ENCODE measurements around the gene C1D. TPM values are rescaled to one million over a fixed set of nuclear protein-coding genes. Genes with fewer than 3 reads are reported as not detected.

The C1D gene
- total RNA-seq, 1 experiment from 2014 or later, result 21.1 TPM

- H2AFZ ChIP-seq (ENCODE audit: low read depth, low read length, poor library complexity, severe bottlenecking), result no peak overlapping the region
- H3K9ac ChIP-seq (ENCODE audit: low read length), result no peak overlapping the region
- TF ChIP-seq POLR2AphosphoS5 (IDR thresholded peaks at IDR 0.05; ENCODE audit: low read depth, low read length) (no peak), SP1 (IDR thresholded peaks at IDR 0.05; ENCODE audit: low read depth) (no peak), ELF1 (IDR thresholded peaks at IDR 0.05; ENCODE audit: borderline replicate concordance, low read depth) (no peak), ATF3 (IDR thresholded peaks at IDR 0.05) (no peak), RAD21 (IDR thresholded peaks at IDR 0.05; ENCODE audit: low read depth) (no peak), ZBTB33 (IDR thresholded peaks at IDR 0.05; ENCODE audit: extremely low read depth, insufficient replicate concordance, low read length) (no peak), CEBPB (IDR thresholded peaks at IDR 0.05; ENCODE audit: low read depth) (no peak), ZNF274 (IDR thresholded peaks at IDR 0.05; ENCODE audit: low read depth, low read length) (no peak), POLR2A (IDR thresholded peaks at IDR 0.05; ENCODE audit: borderline replicate concordance, extremely low read depth, insufficient read depth, insufficient read length) (no peak), REST (IDR thresholded peaks at IDR 0.05; ENCODE audit: low read depth) (no peak), SRF (IDR thresholded peaks at IDR 0.05; ENCODE audit: low read depth) (no peak)
- H3K36me3 ChIP-seq (ENCODE audit: control insufficient read depth in 1 of 2, insufficient read depth in 2 of 2, low read length in 2 of 2), result no peaks in the 10 kb centered on the region
- ChIA-PET CTCF (no interaction called here), POLR2A (no interaction called here), RAD21 (ENCODE audit: low non-redundant PET in 1 of 2, low total read pairs in 2 of 2, uncharacterized antibody in 2 of 2, unreplicated experiment in 2 of 2) (no interaction called here)
- H3K27ac ChIP-seq (ENCODE audit: low read depth, low read length), result no peak overlapping the region
- H4K20me1 ChIP-seq (ENCODE audit: insufficient read depth), result no peaks in the 10 kb centered on the region
- H3K4me3 ChIP-seq (replicated peaks in 1 of 2; ENCODE audit: low read depth in 1 of 2, low read length in 2 of 2), result no peak overlapping the region
- no peaks in the 10 kb centered on the region for H3K9me3 ChIP-seq (ENCODE audit: control insufficient read depth in 1 of 2, insufficient read depth in 1 of 2, low read depth in 1 of 2, low read length in 2 of 2)
- H3K27me3 ChIP-seq (ENCODE audit: insufficient read depth, low read length), result no peaks in the 10 kb centered on the region
- H3K9me2 ChIP-seq (ENCODE audit: insufficient read depth), result 0 out of 2 replicates have a peak, but pooled peaks cover 4% of the 10 kb centered on the region
- H3K4me2 ChIP-seq (ENCODE audit: low read length), result no peak overlapping the region
- no peaks in the 10 kb centered on the region for H3K4me1 ChIP-seq (ENCODE audit: control insufficient read depth in 1 of 2, insufficient read depth in 2 of 2, low read length in 2 of 2)
- no peaks in the 10 kb centered on the region for H3K79me2 ChIP-seq (ENCODE audit: insufficient read depth, low read length)
- no TSS peak for BruUV-seq (replicated peaks)
- ATAC-seq (no peak), DNase-seq (ENCODE audit: low read depth, low spot score) (no peak)
- intact Hi-C loops (cut with micrococcal nuclease), result no loop called here
Observed at GRCh38 chr2:68093634-68094033, 30.8 kb upstream of the C1D start.
